ENCODE measurements around the gene LRRC75A. TPM values are rescaled to one million over a fixed set of nuclear protein-coding genes. Genes with fewer than 3 reads are reported as not detected.

The LRRC75A gene
- total RNA-seq, 3 donors from 2014 or later (not counting 1 experiment from before 2014, with no cell fraction given): 2.6 to 3.0 (median 3.0) TPM

- intact Hi-C loops (cut with micrococcal nuclease): no loop called here
- Mint-ChIP-seq H3K36me3 (no peaks in the 10 kb centered on the region), H3K9me3 (no peaks in the 10 kb centered on the region), H3K4me3 (no peak overlapping the region), H3K27me3 (ENCODE audit: low read depth in 2 of 2) (no peaks in the 10 kb centered on the region), H3K27ac (no peak overlapping the region), H3K4me1 (peaks cover 0 to 2% of the 10 kb centered on the region in 2 donors)
- WGBS (ENCODE audit: insufficient coverage): 91% methylated on average over 6 of the region's 6 CpGs
- ATAC-seq: no peak
- no peak for DNase-seq
- Histone ChIP-seq H3K4me1 (ENCODE audit: control insufficient read depth, insufficient read depth, low read length) (no peaks in the 10 kb centered on the region), H3K27ac (ENCODE audit: low read length) (no peak overlapping the region), H3K27me3 (ENCODE audit: control insufficient read depth, insufficient read depth, low read length) (no peaks in the 10 kb centered on the region), H3K9me3 (ENCODE audit: control insufficient read depth, insufficient read depth, low read length) (no peaks in the 10 kb centered on the region), H3K36me3 (ENCODE audit: control insufficient read depth, insufficient read depth, low read length) (no peaks in the 10 kb centered on the region), H3K4me3 (ENCODE audit: low read length) (no peak overlapping the region)
- TF ChIP-seq CTCF (IDR thresholded peaks at IDR 0.05): no peak
Measured at GRCh38 chr17:16467044-16467443, 24.9 kb downstream of the LRRC75A start.

GRCh38 chr17:16466407-16466806 lies 25.6 kb downstream of the LRRC75A start:
- Mint-ChIP-seq H3K9me3 (no peaks in the 10 kb centered on the region), H3K27ac (no peak overlapping the region), H3K27me3 (ENCODE audit: low read depth in 2 of 2) (no peaks in the 10 kb centered on the region), H3K36me3 (no peaks in the 10 kb centered on the region), H3K4me1 (no peaks in the 10 kb centered on the region), H3K4me3 (no peak overlapping the region)
- no peaks in the 10 kb centered on the region for H3K9me3 ChIP-seq (ENCODE audit: control insufficient read depth, insufficient read depth, low read length)
- WGBS (ENCODE audit: insufficient coverage): 95% methylated on average over 9 of the region's 9 CpGs
- no peak overlapping the region for H3K4me3 ChIP-seq (ENCODE audit: low read length)
- no peaks in the 10 kb centered on the region for H3K27me3 ChIP-seq (ENCODE audit: control insufficient read depth, insufficient read depth, low read length)
- DNase-seq: no peak
- no peaks in the 10 kb centered on the region for H3K36me3 ChIP-seq (ENCODE audit: control insufficient read depth, insufficient read depth, low read length)
- intact Hi-C loops (cut with micrococcal nuclease): no loop called here
- H3K4me1 ChIP-seq (ENCODE audit: control insufficient read depth, insufficient read depth, low read length): no peaks in the 10 kb centered on the region
- H3K27ac ChIP-seq (ENCODE audit: low read length): no peak overlapping the region
- no peak for TF ChIP-seq CTCF (IDR thresholded peaks at IDR 0.05)
- no peak for ATAC-seq

- H3K27me3 ChIP-seq (ENCODE audit: control insufficient read depth, insufficient read depth, low read length): no peaks in the 10 kb centered on the region
- no peaks in the 10 kb centered on the region for H3K9me3 Mint-ChIP-seq
- no peak overlapping the region for H3K4me3 ChIP-seq (ENCODE audit: low read length)
- H3K27ac Mint-ChIP-seq: no peak overlapping the region
- H3K36me3 Mint-ChIP-seq: no peaks in the 10 kb centered on the region
- H3K36me3 ChIP-seq (ENCODE audit: control insufficient read depth, insufficient read depth, low read length): no peaks in the 10 kb centered on the region
- no peaks in the 10 kb centered on the region for H3K4me1 Mint-ChIP-seq
- ATAC-seq (peak in 1 of 3 donors; percentile 11), DNase-seq (no peak)
- H3K9me3 ChIP-seq (ENCODE audit: control insufficient read depth, insufficient read depth, low read length): no peaks in the 10 kb centered on the region
- no peak overlapping the region for H3K4me3 Mint-ChIP-seq
- intact Hi-C loops (cut with micrococcal nuclease): no loop called here
- no peaks in the 10 kb centered on the region for H3K4me1 ChIP-seq (ENCODE audit: control insufficient read depth, insufficient read depth, low read length)
- H3K27me3 Mint-ChIP-seq (ENCODE audit: low read depth in 2 of 2): no peaks in the 10 kb centered on the region
- 95% methylated on average over 4 of the region's 4 CpGs for WGBS (ENCODE audit: insufficient coverage)
- no peak for TF ChIP-seq CTCF (IDR thresholded peaks at IDR 0.05)
- no peak overlapping the region for H3K27ac ChIP-seq (ENCODE audit: low read length)
Measured at GRCh38 chr17:16465861-16466338, 26.1 kb downstream of the LRRC75A start.

GRCh38 chr17:16465052-16465312 lies 27.0 kb downstream of the LRRC75A start:
- no peak for TF ChIP-seq CTCF (IDR thresholded peaks at IDR 0.05)
- intact Hi-C loops (cut with micrococcal nuclease): no loop called here
- no peak for ATAC-seq
- no peaks in the 10 kb centered on the region for H3K9me3 Mint-ChIP-seq
- H3K27me3 ChIP-seq (ENCODE audit: control insufficient read depth, insufficient read depth, low read length): no peaks in the 10 kb centered on the region
- no peak overlapping the region for H3K27ac ChIP-seq (ENCODE audit: low read length)
- no peak overlapping the region for H3K27ac Mint-ChIP-seq
- no peak for DNase-seq
- no peaks in the 10 kb centered on the region for H3K36me3 ChIP-seq (ENCODE audit: control insufficient read depth, insufficient read depth, low read length)
- H3K4me1 Mint-ChIP-seq: no peaks in the 10 kb centered on the region
- H3K4me1 ChIP-seq (ENCODE audit: control insufficient read depth, insufficient read depth, low read length): no peaks in the 10 kb centered on the region
- no peaks in the 10 kb centered on the region for H3K27me3 Mint-ChIP-seq (ENCODE audit: low read depth in 2 of 2)
- H3K9me3 ChIP-seq (ENCODE audit: control insufficient read depth, insufficient read depth, low read length): no peaks in the 10 kb centered on the region
- H3K36me3 Mint-ChIP-seq: no peaks in the 10 kb centered on the region
- 92% methylated on average over 3 of the region's 3 CpGs for whole genome bisulfite sequencing (ENCODE audit: insufficient coverage)
- no peak overlapping the region for H3K4me3 Mint-ChIP-seq
- no peak overlapping the region for H3K4me3 ChIP-seq (ENCODE audit: low read length)
